GM21786 (cell line): ENCODE data around the gene ANXA6.

Source experiments
- ATAC-seq: cut with Tn5 transposase; IDR thresholded peaks from one replicate; pipeline ENCODE4 v1.9.1; 2021; ENCODE audit not compliant: unreplicated experiment

The ANXA6 gene

DNA sequence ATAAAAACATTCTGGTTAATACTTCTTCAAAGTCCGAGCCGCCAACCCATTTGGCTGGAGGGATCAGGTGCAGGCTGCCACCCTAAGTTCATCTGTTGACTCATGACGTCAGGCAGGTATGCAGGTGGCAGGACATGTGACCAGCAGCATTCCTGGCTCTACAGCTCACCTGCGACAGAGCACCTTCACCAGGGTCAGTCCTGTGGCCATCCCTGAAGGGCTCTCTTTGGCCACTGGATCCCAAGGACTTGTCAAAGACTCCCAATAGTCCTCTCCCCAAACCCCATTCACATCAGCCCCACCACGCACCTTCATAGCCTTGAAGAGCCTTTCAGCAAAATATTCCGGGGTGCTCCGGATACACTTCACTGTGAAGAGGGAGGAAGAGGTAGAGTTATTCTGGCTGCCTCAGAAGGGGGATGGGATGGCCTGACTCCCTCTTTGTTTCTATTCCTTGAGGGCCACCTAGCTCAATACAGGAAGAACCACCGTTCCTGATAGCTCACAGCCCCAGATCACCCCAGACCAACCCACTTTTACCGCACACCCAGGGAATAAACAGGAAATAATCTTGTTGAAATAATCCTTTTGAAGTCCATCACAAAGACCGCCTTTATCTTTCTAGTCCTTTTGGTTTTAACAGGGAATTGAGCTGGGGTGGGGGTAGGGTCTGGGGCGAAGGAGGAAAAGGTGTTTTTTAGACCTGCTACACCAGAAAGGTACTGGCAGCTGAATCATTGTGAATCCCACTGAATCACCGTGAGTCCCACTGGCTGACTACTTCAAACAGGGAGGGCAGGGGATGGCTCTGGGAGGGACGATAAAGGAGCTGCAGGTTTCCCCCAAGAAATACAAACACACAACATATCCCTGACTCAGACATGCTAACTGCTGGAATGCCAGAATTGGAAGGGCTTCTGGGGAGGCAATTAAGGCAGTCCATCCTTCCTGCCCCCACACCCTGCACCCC is 26.4 kb downstream of the ANXA6 start:
- no peak for ATAC-seq

GRCh38 chr5:151130235-151130921 is 27.2 kb downstream of the ANXA6 start:
- ATAC-seq, result no peak

- ATAC-seq, result no peak
Measured at GRCh38 chr5:151128817-151129216, 28.8 kb downstream of the ANXA6 start.

DNA sequence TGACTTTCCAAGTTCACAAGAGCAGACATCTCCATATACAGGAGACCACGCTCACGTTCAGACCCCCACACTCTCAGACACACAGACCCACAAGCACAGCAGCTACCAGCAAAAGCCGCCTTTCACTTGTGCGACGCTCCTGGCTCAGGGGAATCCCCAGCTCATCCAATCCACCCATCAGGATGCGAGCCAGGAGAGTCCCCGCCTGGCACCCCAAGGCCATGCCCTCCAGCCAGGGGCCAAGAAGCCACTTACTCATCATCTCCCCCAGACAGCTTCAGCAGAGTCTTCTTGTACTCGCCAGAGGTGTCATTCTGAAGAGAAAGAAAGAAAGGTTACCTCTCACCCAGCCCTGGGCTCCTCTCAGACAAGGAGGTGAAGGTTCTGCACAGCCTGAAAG is 29.7 kb downstream of the ANXA6 start:
- no peak for ATAC-seq

DNA sequence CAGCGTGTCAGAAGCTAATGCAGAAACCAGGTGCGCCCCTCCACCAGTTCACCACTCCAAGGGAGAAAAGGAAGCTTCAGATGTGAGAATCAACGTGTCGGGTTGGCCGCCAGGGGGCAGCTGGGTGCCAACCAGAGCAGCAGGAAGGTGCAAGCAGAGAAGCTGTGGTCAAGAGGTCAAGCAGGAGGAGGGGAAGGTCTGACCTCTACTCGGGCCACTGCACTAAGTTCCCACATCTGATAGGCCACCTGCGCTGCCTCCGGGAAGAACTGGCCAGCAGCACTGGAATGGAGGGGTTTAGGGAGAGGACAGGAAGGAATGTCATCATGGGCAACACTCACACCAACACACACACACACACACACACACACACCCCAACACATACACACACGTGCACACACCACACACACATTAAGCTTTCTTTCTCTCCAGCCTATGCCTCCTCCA is 31.4 kb downstream of the ANXA6 start:
- ATAC-seq, result no peak

DNA sequence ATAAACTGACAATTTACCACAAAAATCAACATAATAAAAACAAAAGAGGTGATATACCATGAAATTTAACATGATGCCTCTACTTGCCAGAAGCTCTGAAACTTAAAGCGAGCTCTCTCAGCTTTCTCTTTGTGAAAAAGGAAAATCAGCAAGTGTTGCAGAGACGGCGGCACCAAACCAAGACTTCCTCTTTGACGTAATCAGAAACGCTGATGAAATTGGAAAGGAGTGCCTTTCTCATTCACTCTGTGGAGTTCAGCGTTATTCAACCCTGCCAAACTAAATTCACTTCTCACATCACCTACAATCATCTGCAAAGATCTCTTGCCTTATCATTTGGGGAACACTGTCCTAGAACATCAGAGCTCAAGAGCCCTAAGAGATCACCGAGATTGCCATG is 32.2 kb downstream of the ANXA6 start:
- no peak for ATAC-seq

- ATAC-seq, result peak; percentile 86
Measured at GRCh38 chr5:151123897-151124751, 33.5 kb downstream of the ANXA6 start.

- no peak for ATAC-seq
Measured at GRCh38 chr5:151122828-151123227, 34.8 kb downstream of the ANXA6 start.

DNA sequence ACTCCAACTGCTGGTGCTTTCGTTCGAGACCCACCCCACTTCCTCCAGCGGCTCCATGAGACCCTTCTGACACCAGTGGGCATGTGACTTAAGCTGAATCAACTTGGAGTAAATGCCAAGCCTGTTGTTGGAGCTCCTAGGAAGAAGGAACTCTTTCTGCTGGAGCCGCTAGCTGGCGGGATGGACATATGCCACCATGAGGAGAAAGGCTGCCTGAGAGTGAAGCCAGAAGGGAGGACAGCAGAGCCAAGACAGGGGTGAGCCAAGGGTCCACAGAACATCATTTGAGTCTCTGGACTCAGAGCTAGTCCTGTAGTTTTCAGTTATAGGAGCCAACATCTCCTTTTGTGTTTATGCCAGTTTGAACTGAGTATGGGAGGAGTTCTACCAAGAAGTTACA is 35.9 kb downstream of the ANXA6 start:
- ATAC-seq, result no peak

GRCh38 chr5:151121095-151121494 is 36.5 kb downstream of the ANXA6 start:
- ATAC-seq, result no peak

- ATAC-seq, result no peak
Measured at GRCh38 chr5:151118913-151119575, 38.5 kb downstream of the ANXA6 start.

DNA sequence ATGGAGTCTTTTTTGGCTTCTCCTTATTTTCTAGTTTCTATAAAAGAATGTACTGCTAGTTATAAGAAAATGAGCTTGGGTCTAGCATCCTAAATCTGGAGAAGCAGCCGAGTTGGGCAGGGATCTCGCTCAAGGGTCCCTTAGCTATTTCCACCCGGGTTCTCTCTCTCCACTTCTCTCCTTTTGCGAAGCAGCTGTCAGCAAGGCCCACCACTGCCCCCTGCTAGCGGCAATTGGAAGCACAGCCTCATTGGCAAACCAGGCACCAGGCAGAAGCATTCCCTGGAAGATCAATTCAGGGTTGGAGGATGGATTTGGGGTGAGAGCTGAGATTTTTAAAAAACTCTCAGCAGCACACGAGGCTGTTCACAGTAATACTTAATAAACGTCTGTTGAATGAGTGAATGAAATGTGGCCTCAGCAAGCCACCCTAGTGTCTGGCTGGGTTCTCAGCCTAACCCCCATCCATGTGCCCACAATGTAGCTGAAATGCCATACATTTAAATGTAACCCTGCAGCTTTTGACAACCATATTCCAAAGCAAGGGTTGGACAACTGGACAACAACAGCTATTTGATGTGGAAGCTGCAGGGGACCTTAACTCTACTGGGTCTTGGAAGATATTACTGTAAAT is 42.2 kb downstream of the ANXA6 start:
- ATAC-seq, result no peak

DNA sequence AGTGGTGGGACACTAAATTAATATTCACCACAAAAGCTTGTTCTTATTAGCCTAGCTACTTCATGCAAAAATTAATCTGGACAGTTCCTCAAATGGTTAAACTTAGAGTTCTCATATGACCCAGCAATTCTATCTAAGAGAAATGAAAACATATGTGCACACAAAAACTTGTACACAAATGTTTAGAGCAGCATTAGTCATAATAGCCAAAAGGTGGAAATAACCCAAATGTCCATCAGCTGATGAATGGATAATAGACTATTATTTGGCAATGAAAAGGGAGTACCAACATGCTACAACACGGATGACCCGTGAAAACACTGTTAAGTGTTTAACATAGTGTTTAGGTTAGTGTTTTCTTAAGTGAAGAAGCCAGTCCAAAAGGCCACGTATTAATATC is 43.9 kb downstream of the ANXA6 start:
- ATAC-seq, result no peak

- ATAC-seq, result no peak
Measured at GRCh38 chr5:151110992-151111391, 46.6 kb downstream of the ANXA6 start.

- no peak for ATAC-seq
Measured at GRCh38 chr5:151110122-151110681, 47.4 kb downstream of the ANXA6 start.

DNA sequence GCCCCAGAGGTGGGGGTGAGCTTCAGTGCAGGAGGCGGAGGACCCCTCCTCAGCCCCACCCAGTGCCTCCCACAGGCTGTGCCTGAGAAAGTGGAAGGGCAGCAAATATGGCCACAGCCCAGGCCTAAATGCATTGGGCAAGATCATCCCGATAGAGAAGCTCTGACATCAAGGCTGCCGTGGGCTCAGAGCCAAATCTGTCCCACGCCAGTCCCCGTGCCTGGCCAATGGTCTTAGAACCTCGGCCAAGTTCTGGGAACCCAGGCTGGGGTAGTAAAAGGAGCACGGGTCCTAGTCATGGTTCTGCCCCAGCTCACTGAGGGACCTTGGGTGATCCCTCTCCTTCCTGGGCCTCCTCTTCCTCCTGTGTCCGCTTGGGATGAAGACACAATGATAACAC is 49.0 kb downstream of the ANXA6 start:
- no peak for ATAC-seq

- ATAC-seq, result no peak
Measured at GRCh38 chr5:151107738-151108520, 49.6 kb downstream of the ANXA6 start.

DNA sequence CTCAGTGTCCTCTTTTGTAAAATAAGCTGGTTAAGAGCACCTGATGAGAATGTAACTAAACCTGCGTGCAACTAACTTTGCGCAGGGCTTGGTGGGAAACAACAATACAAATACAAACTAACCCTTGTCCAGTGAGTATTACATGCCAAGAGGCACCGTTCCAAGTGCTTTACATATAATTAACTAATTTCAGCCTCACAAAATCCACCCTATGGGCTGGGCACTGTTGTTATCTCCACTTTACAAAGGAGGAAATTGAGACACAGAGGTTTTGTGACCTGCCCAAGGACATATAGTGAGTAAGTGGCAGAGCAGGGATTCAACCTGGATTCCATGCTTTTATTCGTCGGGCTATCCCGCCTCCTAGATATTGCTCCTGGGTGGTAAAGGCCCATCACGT is 50.5 kb downstream of the ANXA6 start:
- no peak for ATAC-seq

- no peak for ATAC-seq
Measured at GRCh38 chr5:151106509-151106908, 51.1 kb downstream of the ANXA6 start.
